Loucy (cell line): ENCODE measurements around the gene COPS3.

ENCODE experiments used
- EZH2phosphoT487 ChIP-seq: fragments of 200-600 bp; IDR thresholded peaks from 2 replicates; pipeline ENCODE4 v1.6.1; 2018; ENCODE audit warnings: antibody characterized with exemption, mild to moderate bottlenecking, moderate library complexity, borderline replicate concordance
- TF ChIP-seq, protein P1 (sequence below): fragments of 200-600 bp; sonication (generic); conservative IDR thresholded peaks from 2 replicates; pipeline ENCODE4 v1.5.1; 2014; ENCODE audit warnings: mild to moderate bottlenecking, antibody characterized with exemption, low read length

GRCh38 chr17:17228521-17229279, 52.3 kb downstream of the COPS3 start:
- TF ChIP-seq, protein P1, sequence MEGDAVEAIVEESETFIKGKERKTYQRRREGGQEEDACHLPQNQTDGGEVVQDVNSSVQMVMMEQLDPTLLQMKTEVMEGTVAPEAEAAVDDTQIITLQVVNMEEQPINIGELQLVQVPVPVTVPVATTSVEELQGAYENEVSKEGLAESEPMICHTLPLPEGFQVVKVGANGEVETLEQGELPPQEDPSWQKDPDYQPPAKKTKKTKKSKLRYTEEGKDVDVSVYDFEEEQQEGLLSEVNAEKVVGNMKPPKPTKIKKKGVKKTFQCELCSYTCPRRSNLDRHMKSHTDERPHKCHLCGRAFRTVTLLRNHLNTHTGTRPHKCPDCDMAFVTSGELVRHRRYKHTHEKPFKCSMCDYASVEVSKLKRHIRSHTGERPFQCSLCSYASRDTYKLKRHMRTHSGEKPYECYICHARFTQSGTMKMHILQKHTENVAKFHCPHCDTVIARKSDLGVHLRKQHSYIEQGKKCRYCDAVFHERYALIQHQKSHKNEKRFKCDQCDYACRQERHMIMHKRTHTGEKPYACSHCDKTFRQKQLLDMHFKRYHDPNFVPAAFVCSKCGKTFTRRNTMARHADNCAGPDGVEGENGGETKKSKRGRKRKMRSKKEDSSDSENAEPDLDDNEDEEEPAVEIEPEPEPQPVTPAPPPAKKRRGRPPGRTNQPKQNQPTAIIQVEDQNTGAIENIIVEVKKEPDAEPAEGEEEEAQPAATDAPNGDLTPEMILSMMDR: no peak
- TF ChIP-seq EZH2phosphoT487: no peak
